H7 (cell line): Measurements from ENCODE around the gene ATP2C2. TPM values are rescaled to one million over a fixed set of nuclear protein-coding genes. Genes with fewer than 3 reads are reported as not detected.

ENCODE experiments used
- DNase-seq: peaks from one replicate; pipeline ENCODE4 v3.0.0; 2012
- H3K27me3 ChIP-seq: 2 replicates; pipeline ENCODE4 v1.6.0; 2011; ENCODE audit warnings: mild to moderate bottlenecking, low read length; ENCODE audit not compliant: control insufficient read depth, insufficient read depth
- H3K36me3 ChIP-seq: replicated peaks from 2 replicates; pipeline ENCODE4 v1.5.1; 2011; ENCODE audit warnings: low read length; ENCODE audit not compliant: control insufficient read depth, insufficient read depth
- H3K4me3 ChIP-seq: 2 replicates; pipeline ENCODE4 v1.5.1; 2011; ENCODE audit warnings: low read depth, mild to moderate bottlenecking, control low read depth, low read length, moderate library complexity; ENCODE audit not compliant: insufficient read depth
- total RNA-seq: library from RNA; depleted of rRNA; stranded (reverse); fragments of >200 nt; shearing (Covaris generic); gene quantifications from 2 replicates; pipeline ENCODE4 v1.2.3, GENCODE V29; 2014

The ATP2C2 gene
- total RNA-seq, 1 experiment from 2014 or later: 0.24 TPM

GRCh38 chr16:84477661-84478060 is 109.3 kb downstream of the ATP2C2 start:
- DNase-seq: no peak
- Histone ChIP-seq H3K4me3 (no peak overlapping the region), H3K27me3 (no peaks in the 10 kb centered on the region), H3K36me3 (peaks cover 2% of the 10 kb centered on the region)

GRCh38 chr16:84478172-84478947 is 110.0 kb downstream of the ATP2C2 start:
- DNase-seq: no peak
- Histone ChIP-seq H3K36me3 (peaks cover 2% of the 10 kb centered on the region), H3K4me3 (no peak overlapping the region), H3K27me3 (no peaks in the 10 kb centered on the region)

- no peak overlapping the region for H3K4me3 ChIP-seq
- peaks cover 2% of the 10 kb centered on the region for H3K36me3 ChIP-seq
- H3K27me3 ChIP-seq: no peaks in the 10 kb centered on the region
- no peak for DNase-seq
Observed at GRCh38 chr16:84479716-84480450, 111.5 kb downstream of the ATP2C2 start.

- H3K4me3 ChIP-seq: no peak overlapping the region
- no peak for DNase-seq
- H3K27me3 ChIP-seq: no peaks in the 10 kb centered on the region
- peaks cover 2% of the 10 kb centered on the region for H3K36me3 ChIP-seq
Observed at GRCh38 chr16:84481051-84481735, 112.9 kb downstream of the ATP2C2 start.

- Histone ChIP-seq H3K4me3 (no peak overlapping the region), H3K36me3 (peaks cover 2% of the 10 kb centered on the region), H3K27me3 (no peaks in the 10 kb centered on the region)
- DNase-seq: peak; percentile 31
Observed at GRCh38 chr16:84482001-84482891, 113.9 kb downstream of the ATP2C2 start.

- DNase-seq: no peak
- H3K27me3 ChIP-seq: no peaks in the 10 kb centered on the region
- peaks cover 5% of the 10 kb centered on the region for H3K36me3 ChIP-seq
- no peak overlapping the region for H3K4me3 ChIP-seq
Observed at GRCh38 chr16:84482951-84483881, 114.9 kb downstream of the ATP2C2 start.

- Histone ChIP-seq H3K36me3 (peaks cover 5% of the 10 kb centered on the region), H3K27me3 (no peaks in the 10 kb centered on the region), H3K4me3 (no peak overlapping the region)
- DNase-seq: no peak
Observed at GRCh38 chr16:84483882-84484565, 115.7 kb downstream of the ATP2C2 start.

GRCh38 chr16:84484579-84485254 is 116.4 kb downstream of the ATP2C2 start:
- Histone ChIP-seq H3K4me3 (no peak overlapping the region), H3K36me3 (peaks cover 7% of the 10 kb centered on the region), H3K27me3 (no peaks in the 10 kb centered on the region)
- DNase-seq: peak; percentile 86

- no peak overlapping the region for H3K4me3 ChIP-seq
- no peak for DNase-seq
- H3K27me3 ChIP-seq: no peaks in the 10 kb centered on the region
- peaks cover 7% of the 10 kb centered on the region for H3K36me3 ChIP-seq
Observed at GRCh38 chr16:84485255-84486010, 117.1 kb downstream of the ATP2C2 start.

GRCh38 chr16:84486126-84486525 is 117.8 kb downstream of the ATP2C2 start:
- peaks cover 7% of the 10 kb centered on the region for H3K36me3 ChIP-seq
- DNase-seq: no peak

GRCh38 chr16:84486551-84487235 is 118.4 kb downstream of the ATP2C2 start:
- Histone ChIP-seq H3K4me3 (no peak overlapping the region), H3K27me3 (no peaks in the 10 kb centered on the region), H3K36me3 (peaks cover 7% of the 10 kb centered on the region)
- peak; percentile 33 for DNase-seq

More at GRCh38 chr16:84486126-84486525, 117.8 kb downstream of the ATP2C2 start:
- no peaks in the 10 kb centered on the region for H3K27me3 ChIP-seq
- no peak overlapping the region for H3K4me3 ChIP-seq
